SK-N-SH treated with all-trans-retinoic acid at 6 μM for 48 hours (cell line): ENCODE results near the gene ST3GAL6.
A peak's percentile ranks its signal among the peaks of the same experiment; 100 is the strongest.

ENCODE experiments used
- ATAC-seq: fragments of 200-7000 bp; cut with Tn5 transposase; 3 replicates; pipeline ENCODE4 v1.9.1; 2020; ENCODE audit warnings: mild to moderate bottlenecking, moderate library complexity
- ARNTL ChIP-seq: fragments of 450-650 bp; formaldehyde crosslinking; IDR thresholded peaks from 2 replicates; pipeline ENCODE4 v1.5.0; 2020; ENCODE audit warnings: low read depth, mild to moderate bottlenecking, moderate library complexity, borderline replicate concordance
- BACH2 ChIP-seq: fragments of 250-450 bp; sonication (Bioruptor Pico); IDR thresholded peaks from 2 replicates; pipeline ENCODE4 v1.9.0; 2021; ENCODE audit warnings: mild to moderate bottlenecking, borderline replicate concordance
- CREB5 ChIP-seq: fragments of 250-450 bp; sonication (Bioruptor Pico); IDR thresholded peaks from 2 replicates; pipeline ENCODE4 v1.5.1; 2020; ENCODE audit warnings: low read depth, mild to moderate bottlenecking, moderate library complexity
- CSDC2 ChIP-seq: fragments of 250-450 bp; sonication (Bioruptor Pico); IDR thresholded peaks from 2 replicates; pipeline ENCODE4 v1.5.0; 2020; ENCODE audit warnings: mild to moderate bottlenecking, moderate library complexity
- ESRRG ChIP-seq: fragments of 250-450 bp; sonication (Bioruptor Pico); IDR thresholded peaks from 2 replicates; pipeline ENCODE4 v1.6.1; 2021; ENCODE audit warnings: mild to moderate bottlenecking
- GLIS3 ChIP-seq: fragments of 250-450 bp; sonication (Bioruptor Pico); IDR thresholded peaks from 2 replicates; pipeline ENCODE4 v1.5.0; 2020; ENCODE audit warnings: mild to moderate bottlenecking, moderate library complexity
- ISL1 ChIP-seq: fragments of 250-450 bp; sonication (Bioruptor Pico); IDR thresholded peaks from 2 replicates; pipeline ENCODE4 v2.1.2; 2022; ENCODE audit warnings: mild to moderate bottlenecking, moderate library complexity
- PATZ1 ChIP-seq: fragments of 250-450 bp; sonication (Bioruptor Pico); IDR thresholded peaks from 2 replicates; pipeline ENCODE4 v1.8.0; 2020; ENCODE audit warnings: mild to moderate bottlenecking, moderate library complexity, borderline replicate concordance
- POU6F1 ChIP-seq: fragments of 250-450 bp; sonication (Bioruptor Pico); IDR thresholded peaks from 2 replicates; pipeline ENCODE4 v1.8.0; 2021; ENCODE audit warnings: low read depth, mild to moderate bottlenecking, moderate library complexity, borderline replicate concordance
- PPARA ChIP-seq: fragments of 250-450 bp; sonication (Bioruptor Pico); IDR thresholded peaks from 2 replicates; pipeline ENCODE4 v1.5.0; 2020; ENCODE audit warnings: mild to moderate bottlenecking, borderline replicate concordance
- SNAI2 ChIP-seq: fragments of 250-450 bp; sonication (Bioruptor Pico); IDR thresholded peaks from 2 replicates; pipeline ENCODE4 v1.5.0; 2020; ENCODE audit warnings: mild to moderate bottlenecking, moderate library complexity
- TCF4 ChIP-seq: fragments of 250-450 bp; sonication (Bioruptor Pico); IDR thresholded peaks from 2 replicates; pipeline ENCODE4 v1.8.0; 2021; ENCODE audit warnings: mild to moderate bottlenecking, moderate library complexity, borderline replicate concordance
- TOX ChIP-seq: fragments of 250-450 bp; sonication (Bioruptor Pico); IDR thresholded peaks from 2 replicates; pipeline ENCODE4 v1.8.0; 2021; ENCODE audit warnings: mild to moderate bottlenecking, moderate library complexity, borderline replicate concordance
- TSHZ2 ChIP-seq: fragments of 250-450 bp; sonication (Bioruptor Pico); IDR thresholded peaks from 2 replicates; pipeline ENCODE4 v1.5.0; 2020; ENCODE audit warnings: mild to moderate bottlenecking, moderate library complexity
- ZC3H10 ChIP-seq: fragments of 250-450 bp; sonication (Bioruptor Pico); IDR thresholded peaks from 2 replicates; pipeline ENCODE4 v1.5.1; 2021; ENCODE audit warnings: mild to moderate bottlenecking, moderate library complexity
- ZFP3 ChIP-seq: fragments of 250-450 bp; sonication (Bioruptor Pico); IDR thresholded peaks from 2 replicates; pipeline ENCODE4 v1.5.0; 2020; ENCODE audit warnings: mild to moderate bottlenecking, moderate library complexity
- ZFP30 ChIP-seq: fragments of 450-650 bp; formaldehyde crosslinking; IDR thresholded peaks from 2 replicates; pipeline ENCODE4 v1.5.0; 2022; ENCODE audit warnings: mild to moderate bottlenecking, moderate library complexity
- ZNF70 ChIP-seq: fragments of 450-650 bp; formaldehyde crosslinking; IDR thresholded peaks from 2 replicates; pipeline ENCODE4 v1.5.0; 2020; ENCODE audit warnings: mild to moderate bottlenecking, moderate library complexity
- ZNF8 ChIP-seq: fragments of 450-650 bp; formaldehyde crosslinking; IDR thresholded peaks from 2 replicates; pipeline ENCODE4 v1.5.0; 2020; ENCODE audit warnings: mild to moderate bottlenecking, moderate library complexity

The ST3GAL6 gene

GRCh38 chr3:98761643-98762229 is 1.4 kb upstream of the ST3GAL6 start:
- ATAC-seq = no peak

GRCh38 chr3:98763819-98764418 is 779 bp downstream of the ST3GAL6 start:
- TF ChIP-seq GLIS3 (CRISPR knock-in tag) (no peak), ZFP3 (CRISPR knock-in tag) (no peak), CREB5 (CRISPR knock-in tag) (no peak), TOX (no peak), TCF4 (CRISPR knock-in tag) (no peak), PATZ1 (CRISPR knock-in tag) (no peak), BACH2 (CRISPR knock-in tag) (no peak), ESRRG (no peak)
- no peak; the same call in 2 of the 3 replicates for ATAC-seq

More at GRCh38 chr3:98761643-98762229, 1.4 kb upstream of the ST3GAL6 start:
- TF ChIP-seq TCF4 (CRISPR knock-in tag) = 0 out of 2 replicates have a peak, but pooled peaks have one; percentile 35
- no peak for TF ChIP-seq ZNF70 (CRISPR knock-in tag)

GRCh38 chr3:98764472-98764884 is 1.3 kb downstream of the ST3GAL6 start:
- ATAC-seq = no peak
- TF ChIP-seq ISL1 (CRISPR knock-in tag) (peak; percentile 16; the same call in 1 of the 2 replicates), POU6F1 (CRISPR knock-in tag) (no peak)
- TF ChIP-seq, all 23 proteins: peak for 1

- ATAC-seq = peak; percentile 33; the same call in 1 of the 3 replicates
- TF ChIP-seq ESRRG = no peak
- peak; percentile 78 for TF ChIP-seq TCF4 (CRISPR knock-in tag)
- no peak for TF ChIP-seq ZNF8 (CRISPR knock-in tag)
- 0 out of 2 replicates have a peak, but pooled peaks have one; percentile 61 for TF ChIP-seq TSHZ2 (CRISPR knock-in tag)
- TF ChIP-seq PPARA (CRISPR knock-in tag) = no peak
- no peak for TF ChIP-seq TOX
- TF ChIP-seq SNAI2 (CRISPR knock-in tag) = 0 out of 2 replicates have a peak, but pooled peaks have one; percentile 68
- TF ChIP-seq ZC3H10 (CRISPR knock-in tag) = no peak
- no peak for TF ChIP-seq CSDC2 (CRISPR knock-in tag)
- peak; percentile 66; the same call in 1 of the 2 replicates for TF ChIP-seq ISL1 (CRISPR knock-in tag)
- TF ChIP-seq GLIS3 (CRISPR knock-in tag) = no peak
These were observed 2.6 kb downstream of the ST3GAL6 start for GRCh38 chr3:98765721-98766120.

GRCh38 chr3:98766924-98767323 is 3.8 kb downstream of the ST3GAL6 start:
- no peak for ATAC-seq
- TF ChIP-seq ARNTL (no peak), ZFP30 (CRISPR knock-in tag) (no peak), ZC3H10 (CRISPR knock-in tag) (no peak), TCF4 (CRISPR knock-in tag) (no peak), CSDC2 (CRISPR knock-in tag) (no peak), POU6F1 (CRISPR knock-in tag) (no peak)
- TF ChIP-seq, all 23 proteins: peak for 0
